Measurements from ENCODE around the gene TOMM22. TPM values are rescaled to one million over a fixed set of nuclear protein-coding genes. Genes with fewer than 3 reads are reported as not detected.

TOMM22 gene
- total and polyA plus RNA-seq, 11 donors, result 32.3 to 82.1 (median 67.7) TPM

GRCh38 chr22:38728871-38729796 is 47.4 kb downstream of the TOMM22 start:
- Histone ChIP-seq H3K27me3 (no peaks in the 10 kb centered on the region), H3K36me3 (peaks cover 0 to 99% (median 82%) of the 10 kb centered on the region in 9 donors), H3K4me3 (no peak overlapping the region), H3K27ac (no peak overlapping the region), H3K4me1 (peaks cover 0 to 34% (median 21%) of the 10 kb centered on the region in 12 donors), H3K9me3 (no peaks in the 10 kb centered on the region)
- DNase-seq (no peak), ATAC-seq (no peak)
- intact Hi-C loops (cut with DNase I), result no loop called here
- TF ChIP-seq CTCF (IDR thresholded peaks at IDR 0.05) (no peak), POLR2A (IDR thresholded peaks at IDR 0.05) (no peak)
- WGBS, 4 donors, result 85 to 92% (median 89%) methylated on average over 12 to 18 of the region's 18 CpGs

- peaks cover 0 to 99% (median 74%) of the 10 kb centered on the region in 9 donors for H3K36me3 ChIP-seq
Measured at GRCh38 chr22:38729946-38730345, 48.2 kb downstream of the TOMM22 start.

GRCh38 chr22:38730411-38730871 is 48.7 kb downstream of the TOMM22 start:
- DNase-seq (peak in 1 of 5 donors; percentile 27), ATAC-seq (no peak)
- Histone ChIP-seq H3K4me1 (peaks cover 0 to 45% (median 28%) of the 10 kb centered on the region in 12 donors), H3K27me3 (no peaks in the 10 kb centered on the region), H3K27ac (no peak overlapping the region), H3K36me3 (peaks cover 0 to 98% (median 73%) of the 10 kb centered on the region in 9 donors), H3K9me3 (no peaks in the 10 kb centered on the region), H3K4me3 (no peak overlapping the region)
- intact Hi-C loops (cut with DNase I), result no loop called here
- WGBS, 4 donors, result 90 to 95% (median 94%) methylated on average over 13 of the region's 13 CpGs
- TF ChIP-seq CTCF (IDR thresholded peaks at IDR 0.05) (no peak), POLR2A (IDR thresholded peaks at IDR 0.05) (no peak)

More at GRCh38 chr22:38729946-38730345, 48.2 kb downstream of the TOMM22 start:
- peaks cover 0 to 41% (median 27%) of the 10 kb centered on the region in 12 donors for H3K4me1 ChIP-seq
- no peak for ATAC-seq
- H3K4me3 ChIP-seq, result no peak overlapping the region
- intact Hi-C loops (cut with DNase I), result no loop called here
- H3K27me3 ChIP-seq, result no peaks in the 10 kb centered on the region
- no peaks in the 10 kb centered on the region for H3K9me3 ChIP-seq
- no peak overlapping the region for H3K27ac ChIP-seq
- no peak for DNase-seq
- WGBS, 4 donors, result 87 to 90% (median 89%) methylated on average over 6 of the region's 6 CpGs
- TF ChIP-seq CTCF (IDR thresholded peaks at IDR 0.05), result no peak

- H3K4me1 ChIP-seq, result peaks cover 0 to 51% (median 32%) of the 10 kb centered on the region in 12 donors
- DNase-seq (peak in 1 of 5 donors; percentile 15), ATAC-seq (no peak)
- H3K9me3 ChIP-seq, result no peaks in the 10 kb centered on the region
- TF ChIP-seq CTCF (IDR thresholded peaks at IDR 0.05) (no peak), POLR2A (IDR thresholded peaks at IDR 0.05) (peak in 1 of 2 donors; percentile 10)
- no peaks in the 10 kb centered on the region for H3K27me3 ChIP-seq
- WGBS, 4 donors, result 85 to 91% (median 89%) methylated on average over 6 of the region's 6 CpGs
- intact Hi-C loops (cut with DNase I), result no loop called here
- peaks cover 0 to 98% (median 73%) of the 10 kb centered on the region in 9 donors for H3K36me3 ChIP-seq
- no peak overlapping the region for H3K4me3 ChIP-seq
- peak overlapping the region in 4 of 12 donors; percentile 58 to 88 (median 78) for H3K27ac ChIP-seq
Measured at GRCh38 chr22:38731703-38732161, 50.0 kb downstream of the TOMM22 start.

Measured in heart left ventricle (tissue), 16 donors.